Kidney (tissue), 14 donors: Measurements from ENCODE around the gene SLC6A1. TPM values are rescaled to one million over a fixed set of nuclear protein-coding genes. Genes with fewer than 3 reads are reported as not detected.

ENCODE experiments used
- DNase-seq, 5 donors: peaks; one replicate each; pipeline ENCODE4 v3.0.0-alpha.2; 2013 to 2020
- FAIRE-seq: peaks from 2 replicates; lab custom pipeline; 2012; peaks lifted over from hg19 to GRCh38; lab: Jason Lieb, UNC
- H3K27ac ChIP-seq, 2 donors: one replicate each; pipeline ENCODE4 v1.7.0; 2013; ENCODE audit warnings: low read depth in 2 of 2, low read length in 2 of 2, inconsistent platforms in 1 of 2
- H3K27me3 ChIP-seq: one replicate; pipeline ENCODE4 v1.7.1; 2013; ENCODE audit warnings: low read length, inconsistent platforms; ENCODE audit not compliant: control insufficient read depth, insufficient read depth
- H3K36me3 ChIP-seq, 3 donors: one replicate each; pipeline versions ENCODE4 v1.7.0 to v1.7.1; 2013; ENCODE audit warnings: low read length in 3 of 3, control low read depth in 1 of 3, inconsistent platforms in 1 of 3; ENCODE audit not compliant: insufficient read depth in 3 of 3, control insufficient read depth in 2 of 3
- H3K4me1 ChIP-seq, 3 donors: one replicate each; pipeline versions ENCODE4 v1.7.0 to v1.7.1; 2013; ENCODE audit warnings: low read length in 3 of 3, inconsistent platforms in 1 of 3, low read depth in 1 of 3; ENCODE audit not compliant: control insufficient read depth in 2 of 3, insufficient read depth in 2 of 3
- H3K4me3 ChIP-seq, 3 donors: one replicate each; pipeline versions ENCODE4 v1.7.0 to v1.8.1; 2013; ENCODE audit warnings: low read length in 3 of 3, control low read depth in 1 of 3, inconsistent platforms in 1 of 3
- H3K9ac ChIP-seq, 3 donors: one replicate each; pipeline versions ENCODE4 v1.7.0 to v1.7.1; 2013; ENCODE audit warnings: low read length in 3 of 3, control low read depth in 1 of 3, inconsistent platforms in 1 of 3
- H3K9me3 ChIP-seq, 3 donors: one replicate each; pipeline versions ENCODE4 v1.7.0 to v1.7.1; 2013; ENCODE audit warnings: low read length in 3 of 3, control low read depth in 1 of 3, inconsistent platforms in 1 of 3; ENCODE audit not compliant: control insufficient read depth in 2 of 3, insufficient read depth in 1 of 3
- CTCF ChIP-seq: IDR thresholded peaks from 3 replicates; pipeline ENCODE4 v1.5.1; 2012; ENCODE audit warnings: mild to moderate bottlenecking, moderate library complexity, borderline replicate concordance; ENCODE audit not compliant: insufficient read depth; ENCODE audit errors: extremely low read depth
- intact Hi-C: fragments of 100-400 bp; cut with DNase I; formaldehyde crosslinking; loops from one replicate; pipeline ENCODE4 v1.11.1; 2022
- polyA plus RNA-seq: library from polyadenylated mRNA; stranded (reverse); fragments of 350-450 nt; fragmentation: Illumina TruSeq; extraction: RNeasy Lipid Tissue Mini Kit (QIAGEN cat#74804); gene quantifications from one replicate; pipeline ENCODE4 v1.2.3, GENCODE V29; 2014; ENCODE audit warnings: low read depth, low replicate concordance; ENCODE audit not compliant: insufficient read depth
- total RNA-seq: library from RNA; stranded (reverse); fragmentation: NEBNext Ultra II Directional; extraction: Animal tissue kit (Norgen Biotek cat#: 25700); gene quantifications from one replicate; pipeline ENCODE4 v1.2.1, GENCODE V29; 2021
- donor health status: control.
- donor health status: control.
- donor health status: control.
- donor health status: control.
- donor health status: control.
- donor health status: DM: yes; HTN: yes; CAD: no.
- donor health status: Normal renal cell carcinoma (clear cell type).

SLC6A1 gene
- total and polyA plus RNA-seq, 2 donors from 2014 or later = 2.1 TPM; not detected in 1

- H3K4me3 ChIP-seq = no peak overlapping the region
- no peaks in the 10 kb centered on the region for H3K36me3 ChIP-seq
- intact Hi-C loops = no loop called here
- peaks cover 0 to 4% (median 0%) of the 10 kb centered on the region in 3 donors for H3K4me1 ChIP-seq
- peaks cover 4% of the 10 kb centered on the region for H3K27me3 ChIP-seq
- H3K27ac ChIP-seq = no peak overlapping the region
- no peak overlapping the region for H3K9ac ChIP-seq
- FAIRE-seq = no peak
- DNase-seq = no peak
- TF ChIP-seq CTCF = no peak
- H3K9me3 ChIP-seq = no peaks in the 10 kb centered on the region
Measured at GRCh38 chr3:11056531-11057050, 64.0 kb downstream of the SLC6A1 start.

- Histone ChIP-seq H3K9ac (no peak overlapping the region), H3K4me3 (no peak overlapping the region), H3K4me1 (peaks cover 0 to 4% (median 0%) of the 10 kb centered on the region in 3 donors), H3K27me3 (peaks cover 4% of the 10 kb centered on the region), H3K36me3 (no peaks in the 10 kb centered on the region), H3K27ac (no peak overlapping the region), H3K9me3 (no peaks in the 10 kb centered on the region)
- intact Hi-C loops = no loop called here
- no peak for TF ChIP-seq CTCF
- DNase-seq (no peak), FAIRE-seq (no peak)
Measured at GRCh38 chr3:11057655-11058054, 65.1 kb downstream of the SLC6A1 start.

GRCh38 chr3:11059090-11059798 lies 66.7 kb downstream of the SLC6A1 start:
- peaks cover 4% of the 10 kb centered on the region for H3K27me3 ChIP-seq
- DNase-seq (peak in 4 of 5 donors; percentile 57 to 75 (median 68)), FAIRE-seq (no peak)
- H3K9ac ChIP-seq = no peak overlapping the region
- H3K36me3 ChIP-seq = no peaks in the 10 kb centered on the region
- peaks cover 0 to 4% (median 0%) of the 10 kb centered on the region in 3 donors for H3K4me1 ChIP-seq
- TF ChIP-seq CTCF = peak; percentile 76
- intact Hi-C loops = no loop called here
- no peaks in the 10 kb centered on the region for H3K9me3 ChIP-seq
- no peak overlapping the region for H3K27ac ChIP-seq
- no peak overlapping the region for H3K4me3 ChIP-seq
